K562 (cell line): Measurements from ENCODE around the gene TMEM135. TPM values are rescaled to one million over a fixed set of nuclear protein-coding genes. Genes with fewer than 3 reads are reported as not detected.
A peak's percentile ranks its signal among the peaks of the same experiment; 100 is the strongest.

ENCODE experiments used
- ARID2 ChIP-seq: fragments of 450-650 bp; IDR thresholded peaks from 2 replicates; pipeline ENCODE4 v1.6.1; 2017; ENCODE audit warnings: antibody characterized with exemption, mild to moderate bottlenecking
- ATF6 ChIP-seq: sonication (generic); formaldehyde crosslinking; IDR thresholded peaks from 2 replicates; pipeline ENCODE4 v1.4.0; 2020; ENCODE audit warnings: mild to moderate bottlenecking, missing genetic modification reagents
- CBX3 ChIP-seq, 2 experiments: IDR thresholded peaks; 1 replicate in 1 of 2; 2 replicates in 1 of 2; pipeline ENCODE4 v1.6.1; 2012; ENCODE audit warnings: inconsistent platforms in 2 of 2, low read length in 2 of 2, borderline replicate concordance in 1 of 2, control low read depth in 1 of 2
- CCAR2 ChIP-seq: fragments of 200-400 bp; formaldehyde crosslinking; IDR thresholded peaks from 2 replicates; pipeline ENCODE4 v1.6.1; 2017; ENCODE audit warnings: mild to moderate bottlenecking, low read depth, low read length
- DACH1 ChIP-seq: fragments of 450-650 bp; IDR thresholded peaks from 2 replicates; pipeline ENCODE4 v1.6.1; 2018; ENCODE audit not compliant: partially characterized antibody
- ERF ChIP-seq: fragments of 450-650 bp; formaldehyde crosslinking; IDR thresholded peaks from 2 replicates; pipeline ENCODE4 v1.4.0; 2020; ENCODE audit warnings: mild to moderate bottlenecking, mixed read lengths
- IFI16 ChIP-seq: fragments of 250-450 bp; sonication (Bioruptor Pico); IDR thresholded peaks from 2 replicates; pipeline ENCODE4 v2.1.2; 2022; ENCODE audit warnings: mild to moderate bottlenecking, inconsistent platforms
- KHSRP ChIP-seq: fragments of 450-650 bp; IDR thresholded peaks from 2 replicates; pipeline ENCODE4 v1.6.1; 2017
- MCM7 ChIP-seq, 2 experiments: fragments of 450-650 bp; IDR thresholded peaks; 2 replicates each; pipeline ENCODE4 v1.6.1; 2016 to 2018
- MECOM ChIP-seq: fragments of 250-450 bp; sonication (Bioruptor Pico); IDR thresholded peaks from 2 replicates; pipeline ENCODE4 v1.8.0; 2022; ENCODE audit warnings: inconsistent platforms
- MED1 ChIP-seq: sonication (generic); formaldehyde crosslinking; IDR thresholded peaks from 2 replicates; pipeline ENCODE4 v1.8.1; 2023; ENCODE audit warnings: missing genetic modification reagents, borderline replicate concordance
- NFIC ChIP-seq: fragments of 450-650 bp; IDR thresholded peaks from 2 replicates; pipeline ENCODE4 v1.6.1; 2017; ENCODE audit warnings: mild to moderate bottlenecking, inconsistent platforms
- NFIX ChIP-seq: fragments of 250-450 bp; sonication (Bioruptor Pico); IDR thresholded peaks from 2 replicates; pipeline ENCODE4 v1.4.0; 2020; ENCODE audit warnings: low read depth, mild to moderate bottlenecking, moderate library complexity
- NR2C2 ChIP-seq, 2 experiments: fragments of 200-800 bp in 1 of 2; sonication (Bioruptor generic) in 1 of 2; sonication (generic) in 1 of 2; formaldehyde crosslinking in 1 of 2; IDR thresholded peaks; 2 replicates each; pipeline versions ENCODE4 v1.6.1 to v1.8.0; 2016 to 2022; ENCODE audit warnings: mild to moderate bottlenecking in 1 of 2, missing compliant biosample characterization in 1 of 2, missing genetic modification characterization in 1 of 2, missing genetic modification reagents in 1 of 2
- OTX1 ChIP-seq: fragments of 450-650 bp; formaldehyde crosslinking; IDR thresholded peaks from 2 replicates; pipeline ENCODE4 v1.4.0; 2022; ENCODE audit warnings: mild to moderate bottlenecking
- PHF21A ChIP-seq: fragments of 450-650 bp; IDR thresholded peaks from 2 replicates; pipeline ENCODE4 v1.6.1; 2017; ENCODE audit warnings: low read depth, borderline replicate concordance
- PTRF ChIP-seq: fragments of 450-650 bp; IDR thresholded peaks from 2 replicates; pipeline ENCODE4 v1.6.1; 2016; ENCODE audit warnings: mild to moderate bottlenecking, missing genetic modification characterization, missing compliant biosample characterization
- ZNF175 ChIP-seq: fragments of 200-800 bp; sonication (Bioruptor generic); IDR thresholded peaks from 2 replicates; pipeline ENCODE4 v1.6.1; 2016; ENCODE audit warnings: low read depth, mild to moderate bottlenecking, missing genetic modification characterization, missing compliant biosample characterization
- ZNF239 ChIP-seq: fragments of 250-450 bp; sonication (Bioruptor Pico); IDR thresholded peaks from 2 replicates; pipeline ENCODE4 v1.4.0; 2020; ENCODE audit warnings: mild to moderate bottlenecking
- polyA plus RNA-seq, 8 experiments: library from polyadenylated mRNA; depleted of rRNA in 4 of 8; stranded (reverse) in 5 of 8; unstranded in 3 of 8; fragments of >200 nt; fragmentation: Nextera tagmentation in 2 of 8; fragmentation: Illumina TruSeq in 1 of 8; extraction: Ambion mirVana in 2 of 8; extraction: Trizol in 1 of 8; gene quantifications; 2 replicates each; pipeline versions ENCODE4 v1.2.1 to v1.2.3, GENCODE V29; 2011 to 2014; ENCODE audit warnings: inconsistent platforms in 1 of 8, missing spikeins in 1 of 8
- total RNA-seq, 7 experiments: library from RNA; depleted of rRNA in 6 of 7; stranded (reverse); fragments of >200 nt in 6 of 7; fragmentation: Illumina TruSeq in 2 of 7; extraction: Trizol in 2 of 7; gene quantifications; 2 replicates each; pipeline versions ENCODE4 v1.2.1 to v1.2.3, GENCODE V29; 2011 to 2021; ENCODE audit warnings: low replicate concordance in 1 of 7
- TF ChIP-seq, protein P1 (sequence below), 2 experiments: fragments of 450-650 bp; IDR thresholded peaks; 2 replicates each; pipeline ENCODE4 v1.6.1; 2016
- TF ChIP-seq, protein P2 (sequence below): fragments of 450-650 bp; formaldehyde crosslinking; IDR thresholded peaks from 2 replicates; pipeline ENCODE4 v1.4.0; 2020; ENCODE audit warnings: mild to moderate bottlenecking, moderate library complexity
- TF ChIP-seq, protein P3 (sequence below): sonication (generic); formaldehyde crosslinking; IDR thresholded peaks from 2 replicates; pipeline ENCODE4 v1.8.1; 2023; ENCODE audit warnings: mild to moderate bottlenecking, missing genetic modification reagents

Gene TMEM135
- total and polyA plus RNA-seq, 9 of the 15 experiments (the other 6 are each of a cell fraction or from before 2014, with no cell fraction given): 17.3 to 53.6 (median 24.9) TPM

DNA sequence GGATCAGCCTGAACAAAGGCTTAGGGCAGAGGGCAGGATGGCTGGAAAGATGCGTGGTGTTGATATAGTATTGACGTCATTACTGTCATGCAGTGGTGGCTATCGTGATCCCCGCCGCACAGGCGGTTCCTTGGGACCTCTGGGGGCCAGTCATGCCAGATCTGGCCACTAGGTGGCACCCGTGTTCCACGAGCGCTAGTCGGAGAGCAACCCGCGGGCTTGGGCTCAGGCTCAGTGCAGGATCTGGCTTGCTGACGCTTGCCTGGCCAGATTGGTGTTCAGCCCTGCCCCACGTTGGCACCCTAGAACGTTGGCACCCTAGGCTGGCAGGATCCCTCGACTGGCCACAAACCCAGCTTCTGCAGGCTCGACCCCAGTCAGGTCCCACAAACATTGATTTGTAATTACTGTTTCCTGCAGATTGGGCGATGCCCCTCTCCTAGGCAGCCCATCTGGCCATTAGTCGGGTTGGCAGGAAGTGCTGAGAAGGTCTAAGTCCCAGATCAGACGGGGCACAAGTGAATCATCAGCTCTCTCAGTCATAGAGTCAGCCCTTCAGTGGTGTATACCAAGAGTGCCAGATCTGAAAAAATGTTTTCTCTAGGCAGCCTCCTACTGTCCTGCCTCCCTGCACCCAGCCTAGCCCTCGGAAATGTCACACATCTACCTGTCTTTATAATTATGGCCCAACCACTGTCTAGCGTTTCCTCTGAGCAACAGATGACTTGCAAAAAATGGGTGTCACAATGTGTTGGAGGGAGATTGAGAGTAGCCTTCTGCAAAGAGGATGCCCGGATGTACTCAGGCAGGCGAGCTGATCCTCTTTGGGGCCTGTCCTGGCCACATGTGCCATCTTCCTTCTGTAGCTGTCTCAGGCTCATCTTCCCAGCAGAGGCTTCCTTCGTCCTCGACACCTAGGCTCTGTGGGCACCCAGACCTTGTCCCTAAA lies 315.3 kb downstream of the TMEM135 start (continued):
- TF ChIP-seq, protein P1, sequence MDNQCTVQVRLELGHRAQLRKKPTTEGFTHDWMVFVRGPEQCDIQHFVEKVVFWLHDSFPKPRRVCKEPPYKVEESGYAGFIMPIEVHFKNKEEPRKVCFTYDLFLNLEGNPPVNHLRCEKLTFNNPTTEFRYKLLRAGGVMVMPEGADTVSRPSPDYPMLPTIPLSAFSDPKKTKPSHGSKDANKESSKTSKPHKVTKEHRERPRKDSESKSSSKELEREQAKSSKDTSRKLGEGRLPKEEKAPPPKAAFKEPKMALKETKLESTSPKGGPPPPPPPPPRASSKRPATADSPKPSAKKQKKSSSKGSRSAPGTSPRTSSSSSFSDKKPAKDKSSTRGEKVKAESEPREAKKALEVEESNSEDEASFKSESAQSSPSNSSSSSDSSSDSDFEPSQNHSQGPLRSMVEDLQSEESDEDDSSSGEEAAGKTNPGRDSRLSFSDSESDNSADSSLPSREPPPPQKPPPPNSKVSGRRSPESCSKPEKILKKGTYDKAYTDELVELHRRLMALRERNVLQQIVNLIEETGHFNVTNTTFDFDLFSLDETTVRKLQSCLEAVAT (IDR thresholded peaks at IDR 0.05): no peak
- TF ChIP-seq ZNF175 (CRISPR knock-in tag) (no peak), CBX3 (IDR thresholded peaks at IDR 0.05; ENCODE audit: borderline replicate concordance in 1 of 2, low read length in 2 of 2) (no peak), IFI16 (CRISPR knock-in tag) (no peak), NR2C2 (CRISPR knock-in tag; IDR thresholded peaks at IDR 0.05) (no peak), NR2C2 (tag; IDR thresholded peaks at IDR 0.05) (no peak), MECOM (no peak), ERF (CRISPR knock-in tag) (no peak), MCM7 (IDR thresholded peaks at IDR 0.05) (no peak), PTRF (tag) (no peak), ATF6 (CRISPR knock-in tag) (no peak), NFIX (CRISPR knock-in tag) (no peak), OTX1 (CRISPR knock-in tag) (no peak), ARID2 (no peak), DACH1 (no peak), KHSRP (no peak), ZNF239 (CRISPR knock-in tag) (no peak), PHF21A (peak; percentile 82; the same call in 1 of the 2 replicates), NFIC (no peak), MED1 (no peak), CCAR2 (no peak)
- TF ChIP-seq, protein P2, sequence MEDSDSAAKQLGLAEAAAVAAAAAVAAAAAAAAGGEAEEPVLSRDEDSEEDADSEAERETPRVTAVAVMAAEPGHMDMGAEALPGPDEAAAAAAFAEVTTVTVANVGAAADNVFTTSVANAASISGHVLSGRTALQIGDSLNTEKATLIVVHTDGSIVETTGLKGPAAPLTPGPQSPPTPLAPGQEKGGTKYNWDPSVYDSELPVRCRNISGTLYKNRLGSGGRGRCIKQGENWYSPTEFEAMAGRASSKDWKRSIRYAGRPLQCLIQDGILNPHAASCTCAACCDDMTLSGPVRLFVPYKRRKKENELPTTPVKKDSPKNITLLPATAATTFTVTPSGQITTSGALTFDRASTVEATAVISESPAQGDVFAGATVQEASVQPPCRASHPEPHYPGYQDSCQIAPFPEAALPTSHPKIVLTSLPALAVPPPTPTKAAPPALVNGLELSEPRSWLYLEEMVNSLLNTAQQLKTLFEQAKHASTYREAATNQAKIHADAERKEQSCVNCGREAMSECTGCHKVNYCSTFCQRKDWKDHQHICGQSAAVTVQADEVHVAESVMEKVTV: peak; percentile 74
- TF ChIP-seq, protein P3, sequence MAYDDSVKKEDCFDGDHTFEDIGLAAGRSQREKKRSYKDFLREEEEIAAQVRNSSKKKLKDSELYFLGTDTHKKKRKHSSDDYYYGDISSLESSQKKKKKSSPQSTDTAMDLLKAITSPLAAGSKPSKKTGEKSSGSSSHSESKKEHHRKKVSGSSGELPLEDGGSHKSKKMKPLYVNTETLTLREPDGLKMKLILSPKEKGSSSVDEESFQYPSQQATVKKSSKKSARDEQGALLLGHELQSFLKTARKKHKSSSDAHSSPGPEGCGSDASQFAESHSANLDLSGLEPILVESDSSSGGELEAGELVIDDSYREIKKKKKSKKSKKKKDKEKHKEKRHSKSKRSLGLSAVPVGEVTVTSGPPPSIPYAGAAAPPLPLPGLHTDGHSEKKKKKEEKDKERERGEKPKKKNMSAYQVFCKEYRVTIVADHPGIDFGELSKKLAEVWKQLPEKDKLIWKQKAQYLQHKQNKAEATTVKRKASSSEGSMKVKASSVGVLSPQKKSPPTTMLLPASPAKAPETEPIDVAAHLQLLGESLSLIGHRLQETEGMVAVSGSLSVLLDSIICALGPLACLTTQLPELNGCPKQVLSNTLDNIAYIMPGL: no peak
